ENCODE results near the gene KPNA1. TPM values are rescaled to one million over a fixed set of nuclear protein-coding genes. Genes with fewer than 3 reads are reported as not detected.

KPNA1 gene
- total RNA-seq, 1 experiment from 2014 or later: 104 TPM

DNA sequence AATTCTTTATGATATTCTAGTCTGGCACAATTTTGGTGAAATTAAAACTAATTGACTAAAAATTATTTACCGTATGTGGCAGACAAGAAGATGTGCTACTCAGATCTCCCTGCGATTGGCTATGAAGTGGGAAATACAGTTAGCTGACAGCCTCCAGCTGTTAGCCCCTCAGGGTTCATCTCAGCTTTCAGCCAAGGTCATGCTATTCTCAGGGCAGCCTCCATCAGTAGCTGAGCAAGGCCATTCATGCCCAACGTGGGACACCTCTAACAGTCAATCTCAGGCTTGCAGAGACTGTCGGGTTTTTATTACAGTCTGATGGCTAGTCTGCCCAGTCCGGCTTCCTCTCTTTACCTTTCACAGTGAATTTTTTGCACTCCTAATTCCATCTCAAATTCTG lies 42.6 kb upstream of the KPNA1 start:
- no peak for DNase-seq (ENCODE audit: unreplicated experiment)
- no peaks in the 10 kb centered on the region for H3K4me1 Mint-ChIP-seq (ENCODE audit: insufficient read depth, unreplicated experiment)
- TF ChIP-seq CTCF (IDR thresholded peaks at IDR 0.05; ENCODE audit: unreplicated experiment): no peak
- H3K27ac Mint-ChIP-seq (ENCODE audit: low read depth, unreplicated experiment): no peak overlapping the region
- no TSS peak for BruUV-seq (replicated peaks)
- POLR2A ChIA-PET: no interaction called here
- H3K4me3 Mint-ChIP-seq (ENCODE audit: unreplicated experiment): no peak overlapping the region
- no peaks in the 10 kb centered on the region for H3K27me3 Mint-ChIP-seq (ENCODE audit: insufficient read depth, unreplicated experiment)
- H3K36me3 Mint-ChIP-seq (ENCODE audit: insufficient read depth, unreplicated experiment): peaks cover 23% of the 10 kb centered on the region
- no peaks in the 10 kb centered on the region for H3K9me3 Mint-ChIP-seq (ENCODE audit: unreplicated experiment)
- CTCF ChIA-PET: interaction anchor here (0.6 to 9.5 kb wide), 6 partner anchors 9 to 668 kb away, joined by 3 to 140 read pairs (median 4); partner anchors contain the start of gene PARP14
- intact Hi-C loops (cut with micrococcal nuclease): no loop called here

DNA sequence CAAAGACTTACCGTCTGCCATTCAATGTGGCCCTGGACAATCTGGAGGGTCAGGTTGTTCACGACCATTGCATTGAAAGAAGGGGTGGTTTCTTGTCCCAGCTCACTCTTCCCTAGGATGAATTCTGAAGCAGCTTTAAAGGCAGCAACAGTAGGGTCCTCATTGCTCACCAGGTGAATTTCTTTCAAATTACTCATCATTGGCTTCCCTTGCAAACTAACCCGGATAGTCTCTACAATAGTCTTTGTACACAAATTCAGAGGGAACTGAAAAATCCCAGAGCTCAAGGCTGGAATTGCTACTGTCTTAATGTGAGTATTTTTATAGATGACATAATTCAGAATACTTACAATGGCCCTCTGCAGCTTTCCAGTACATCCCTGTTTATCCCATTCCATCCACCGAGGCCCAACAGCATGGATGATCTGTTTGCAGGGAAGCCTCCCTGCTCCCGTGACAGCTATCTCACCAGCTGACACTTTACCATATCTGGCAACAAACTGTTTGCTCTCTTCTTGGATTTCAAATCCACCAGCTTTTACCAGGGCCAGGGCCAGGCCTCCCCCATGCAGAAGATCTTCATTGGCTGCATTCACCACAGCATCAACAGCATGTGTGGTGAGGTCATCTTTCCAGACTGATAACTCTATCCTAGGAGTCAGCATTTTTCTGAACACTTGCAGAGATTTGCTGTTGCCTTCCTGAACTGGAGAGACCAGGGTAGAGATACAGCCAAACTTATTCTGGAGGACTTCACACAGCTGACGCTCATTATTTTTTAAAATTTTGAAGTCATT lies 40.7 kb upstream of the KPNA1 start:
- DNase-seq (ENCODE audit: unreplicated experiment): no peak
- TF ChIP-seq CTCF (IDR thresholded peaks at IDR 0.05; ENCODE audit: unreplicated experiment): no peak
- H3K4me1 Mint-ChIP-seq (ENCODE audit: insufficient read depth, unreplicated experiment): no peaks in the 10 kb centered on the region
- H3K4me3 Mint-ChIP-seq (ENCODE audit: unreplicated experiment): no peak overlapping the region
- no peaks in the 10 kb centered on the region for H3K9me3 Mint-ChIP-seq (ENCODE audit: unreplicated experiment)
- no peak overlapping the region for H3K27ac Mint-ChIP-seq (ENCODE audit: low read depth, unreplicated experiment)
- POLR2A ChIA-PET: interaction anchor here (0.8 to 1.5 kb wide), 3 partner anchors 9 to 125 kb away, joined by 3 to 5 read pairs (median 3); partner anchors contain the start of genes DTX3L, PARP14 and PARP9
- TSS peak; percentile 28 for BruUV-seq (replicated peaks)
- H3K27me3 Mint-ChIP-seq (ENCODE audit: insufficient read depth, unreplicated experiment): no peaks in the 10 kb centered on the region
- intact Hi-C loops (cut with micrococcal nuclease): no loop called here
- H3K36me3 Mint-ChIP-seq (ENCODE audit: insufficient read depth, unreplicated experiment): peaks cover 27% of the 10 kb centered on the region
- CTCF ChIA-PET: interaction anchor here (0.7 to 9.5 kb wide), 4 partner anchors 19 to 123 kb away, joined by 3 to 140 read pairs (median 4); partner anchors contain the start of gene PARP14

DNA sequence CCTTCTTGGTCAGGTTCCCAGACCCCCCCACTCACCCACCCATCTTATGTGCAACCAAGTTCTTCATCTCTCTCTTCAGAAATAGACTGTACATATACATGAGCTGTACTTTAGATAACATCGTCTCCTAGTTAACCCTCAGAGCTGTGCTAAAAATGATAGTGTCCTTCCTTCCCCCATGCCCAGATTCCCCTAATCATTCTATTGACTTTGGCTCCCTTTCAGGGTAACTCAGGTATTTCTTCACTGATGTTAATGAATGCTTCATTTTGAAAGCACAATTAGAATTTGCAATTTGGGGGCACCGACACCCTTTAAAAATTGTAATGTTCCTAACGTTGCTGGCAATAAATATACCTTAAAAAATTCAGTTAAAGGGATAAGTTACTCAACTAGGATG lies 38.4 kb upstream of the KPNA1 start:
- no peaks in the 10 kb centered on the region for H3K4me1 Mint-ChIP-seq (ENCODE audit: insufficient read depth, unreplicated experiment)
- POLR2A ChIA-PET: no interaction called here
- DNase-seq (ENCODE audit: unreplicated experiment): no peak
- intact Hi-C loops (cut with micrococcal nuclease): no loop called here
- no peak overlapping the region for H3K27ac Mint-ChIP-seq (ENCODE audit: low read depth, unreplicated experiment)
- BruUV-seq (replicated peaks): no TSS peak
- no peak for TF ChIP-seq CTCF (IDR thresholded peaks at IDR 0.05; ENCODE audit: unreplicated experiment)
- H3K9me3 Mint-ChIP-seq (ENCODE audit: unreplicated experiment): no peaks in the 10 kb centered on the region
- H3K36me3 Mint-ChIP-seq (ENCODE audit: insufficient read depth, unreplicated experiment): peaks cover 35% of the 10 kb centered on the region
- no peaks in the 10 kb centered on the region for H3K27me3 Mint-ChIP-seq (ENCODE audit: insufficient read depth, unreplicated experiment)
- CTCF ChIA-PET: interaction anchor here (0.7 to 2.5 kb wide), 3 partner anchors 95 to 126 kb away, joined by 3 to 10 read pairs (median 4); no protein-coding TSS in a partner anchor
- H3K4me3 Mint-ChIP-seq (ENCODE audit: unreplicated experiment): no peak overlapping the region

DNA sequence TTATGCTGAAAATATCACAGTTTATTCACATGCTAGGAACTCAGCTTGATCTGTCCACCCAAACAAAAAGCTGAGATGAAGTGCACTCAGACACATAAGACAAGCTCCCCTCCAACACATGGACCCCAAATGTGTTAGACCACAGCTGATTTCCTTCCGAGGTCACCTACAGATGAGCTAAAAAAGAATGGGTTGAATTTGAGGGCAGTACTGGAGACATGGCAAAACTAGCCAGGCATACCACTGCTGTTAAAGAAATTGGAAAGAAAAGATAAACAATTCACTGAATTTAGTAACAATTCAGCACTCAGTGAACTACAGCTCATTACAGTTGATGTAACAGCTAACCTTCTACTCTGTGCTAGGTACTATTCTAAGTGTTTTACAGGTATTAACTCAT lies 33.9 kb upstream of the KPNA1 start:
- H3K27me3 Mint-ChIP-seq (ENCODE audit: insufficient read depth, unreplicated experiment): no peaks in the 10 kb centered on the region
- no peak overlapping the region for H3K27ac Mint-ChIP-seq (ENCODE audit: low read depth, unreplicated experiment)
- no TSS peak for BruUV-seq (replicated peaks)
- ChIA-PET POLR2A (interaction anchor here (0.9 kb wide), 1 partner anchor 34 kb away, joined by 3 read pairs; the partner anchor contains the start of gene KPNA1), CTCF (interaction anchor here (0.6 to 1.2 kb wide), 8 partner anchors 9 to 131 kb away, joined by 3 to 6 read pairs (median 3); no protein-coding TSS in a partner anchor)
- DNase-seq (ENCODE audit: unreplicated experiment): no peak
- TF ChIP-seq CTCF (IDR thresholded peaks at IDR 0.05; ENCODE audit: unreplicated experiment): no peak
- H3K4me3 Mint-ChIP-seq (ENCODE audit: unreplicated experiment): no peak overlapping the region
- intact Hi-C loops (cut with micrococcal nuclease): no loop called here
- no peaks in the 10 kb centered on the region for H3K4me1 Mint-ChIP-seq (ENCODE audit: insufficient read depth, unreplicated experiment)
- no peaks in the 10 kb centered on the region for H3K9me3 Mint-ChIP-seq (ENCODE audit: unreplicated experiment)
- peaks cover 33% of the 10 kb centered on the region for H3K36me3 Mint-ChIP-seq (ENCODE audit: insufficient read depth, unreplicated experiment)

All from MCF 10A (cell line).